ENCODE data around the gene PLAU.

DNA sequence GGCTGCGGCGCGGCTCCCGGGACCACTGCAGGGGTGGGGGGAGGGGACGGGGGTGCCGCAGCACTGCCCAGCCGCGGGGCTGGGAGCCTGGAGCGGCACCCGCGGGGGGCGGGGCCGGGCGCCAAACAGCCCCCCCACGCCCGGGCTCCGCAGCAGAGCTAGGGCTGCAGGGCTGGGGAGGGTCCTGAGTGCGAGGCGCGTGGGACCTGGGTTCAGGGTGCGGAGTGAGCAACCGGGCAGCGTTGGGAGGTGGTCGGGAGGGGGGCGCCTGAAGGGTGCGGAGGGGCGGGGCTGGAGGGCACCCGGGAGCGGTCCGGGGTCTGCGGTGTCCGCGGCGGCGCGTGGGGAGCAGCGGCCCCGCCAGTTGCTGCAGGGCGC, 37.1 kb upstream of the PLAU start:
- TF ChIP-seq CTCF (IDR thresholded peaks at IDR 0.05 in 4 of 5, conservative IDR thresholded peaks at IDR 0.05 in 1 of 5) (no peak), POLR2A (IDR thresholded peaks at IDR 0.05) (no peak)

Measured in gastrocnemius medialis (tissue), 4 donors.